ENCODE data around the gene LDAF1.
"Not testable (repeated sequence)": the region's sequence is repeated elsewhere in the genome, so short reads cannot be mapped to it uniquely, and the experiment has no call there.

Gene LDAF1

GRCh38 chr16:21169249-21169981 lies 10.9 kb downstream of the LDAF1 start:
- Histone ChIP-seq H3K36me3 (no peaks in the 10 kb centered on the region), H3K4me1 (no peaks in the 10 kb centered on the region), H3K4me3 (ENCODE audit: low read depth, low read length) (no peak overlapping the region), H3K27me3 (no peaks in the 10 kb centered on the region), H3K9me3 (no peaks in the 10 kb centered on the region)
- TF ChIP-seq, protein P1, sequence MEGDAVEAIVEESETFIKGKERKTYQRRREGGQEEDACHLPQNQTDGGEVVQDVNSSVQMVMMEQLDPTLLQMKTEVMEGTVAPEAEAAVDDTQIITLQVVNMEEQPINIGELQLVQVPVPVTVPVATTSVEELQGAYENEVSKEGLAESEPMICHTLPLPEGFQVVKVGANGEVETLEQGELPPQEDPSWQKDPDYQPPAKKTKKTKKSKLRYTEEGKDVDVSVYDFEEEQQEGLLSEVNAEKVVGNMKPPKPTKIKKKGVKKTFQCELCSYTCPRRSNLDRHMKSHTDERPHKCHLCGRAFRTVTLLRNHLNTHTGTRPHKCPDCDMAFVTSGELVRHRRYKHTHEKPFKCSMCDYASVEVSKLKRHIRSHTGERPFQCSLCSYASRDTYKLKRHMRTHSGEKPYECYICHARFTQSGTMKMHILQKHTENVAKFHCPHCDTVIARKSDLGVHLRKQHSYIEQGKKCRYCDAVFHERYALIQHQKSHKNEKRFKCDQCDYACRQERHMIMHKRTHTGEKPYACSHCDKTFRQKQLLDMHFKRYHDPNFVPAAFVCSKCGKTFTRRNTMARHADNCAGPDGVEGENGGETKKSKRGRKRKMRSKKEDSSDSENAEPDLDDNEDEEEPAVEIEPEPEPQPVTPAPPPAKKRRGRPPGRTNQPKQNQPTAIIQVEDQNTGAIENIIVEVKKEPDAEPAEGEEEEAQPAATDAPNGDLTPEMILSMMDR (IDR thresholded peaks at IDR 0.05; ENCODE audit: low read depth, low read length): no peak
- no peak for DNase-seq

- not testable (repeated sequence) for DNase-seq, H3K4me1 ChIP-seq, H3K36me3 ChIP-seq
Observed at GRCh38 chr16:21170116-21170515, 11.6 kb downstream of the LDAF1 start.

DNA sequence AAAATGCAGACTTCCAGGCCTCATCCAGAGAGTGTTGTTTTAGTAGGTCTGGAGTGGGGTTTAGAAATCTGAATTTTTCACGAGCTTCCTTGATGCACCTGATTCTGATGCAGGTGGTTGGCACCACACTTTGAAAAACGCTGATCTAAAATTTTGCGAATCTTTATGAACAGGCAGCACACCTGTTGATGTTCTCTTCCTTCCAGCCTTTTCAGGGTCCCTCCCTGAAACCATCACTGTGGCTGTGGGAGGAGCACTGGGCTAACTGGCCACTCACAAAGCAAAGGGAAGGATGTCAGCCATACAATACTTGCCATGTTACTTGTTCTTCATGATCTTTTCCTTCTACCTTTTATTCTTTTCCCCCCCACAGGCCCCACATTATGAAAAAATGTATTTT lies 14.2 kb downstream of the LDAF1 start:
- no peaks in the 10 kb centered on the region for H3K9me3 ChIP-seq
- H3K36me3 ChIP-seq: no peaks in the 10 kb centered on the region
- H3K4me3 ChIP-seq (ENCODE audit: low read depth, low read length): no peak overlapping the region
- TF ChIP-seq, protein P1 (IDR thresholded peaks at IDR 0.05; ENCODE audit: low read depth, low read length): no peak
- no peaks in the 10 kb centered on the region for H3K4me1 ChIP-seq
- DNase-seq: no peak
- no peaks in the 10 kb centered on the region for H3K27me3 ChIP-seq

More at GRCh38 chr16:21170116-21170515, 11.6 kb downstream of the LDAF1 start:
- H3K4me3 ChIP-seq (ENCODE audit: low read depth, low read length); H3K9me3 ChIP-seq; H3K27me3 ChIP-seq: not testable (repeated sequence)

GRCh38 chr16:21175397-21175796 lies 16.9 kb downstream of the LDAF1 start:
- DNase-seq: no peak
- Histone ChIP-seq H3K36me3 (no peaks in the 10 kb centered on the region), H3K27me3 (no peaks in the 10 kb centered on the region), H3K9me3 (no peaks in the 10 kb centered on the region), H3K4me1 (no peaks in the 10 kb centered on the region), H3K4me3 (ENCODE audit: low read depth, low read length) (no peak overlapping the region)
- TF ChIP-seq, protein P1 (IDR thresholded peaks at IDR 0.05; ENCODE audit: low read depth, low read length): no peak

GRCh38 chr16:21179126-21179982 lies 20.9 kb downstream of the LDAF1 start:
- Histone ChIP-seq H3K27me3 (no peaks in the 10 kb centered on the region), H3K36me3 (no peaks in the 10 kb centered on the region), H3K4me1 (no peaks in the 10 kb centered on the region), H3K4me3 (ENCODE audit: low read depth, low read length) (no peak overlapping the region), H3K9me3 (no peaks in the 10 kb centered on the region)
- TF ChIP-seq, protein P1 (IDR thresholded peaks at IDR 0.05; ENCODE audit: low read depth, low read length): no peak
- no peak for DNase-seq

- Histone ChIP-seq H3K4me1 (no peaks in the 10 kb centered on the region), H3K4me3 (ENCODE audit: low read depth, low read length) (no peak overlapping the region), H3K9me3 (no peaks in the 10 kb centered on the region), H3K27me3 (no peaks in the 10 kb centered on the region; the same call in 1 of the 2 replicates), H3K36me3 (no peaks in the 10 kb centered on the region)
- no peak for DNase-seq
- TF ChIP-seq, protein P1 (IDR thresholded peaks at IDR 0.05; ENCODE audit: low read depth, low read length): no peak
Observed at GRCh38 chr16:21179983-21180365, 21.5 kb downstream of the LDAF1 start.

Measured in BE2C (cell line).